Testis (tissue), 3 donors: ENCODE results near the gene PRND. TPM values are rescaled to one million over a fixed set of nuclear protein-coding genes. Genes with fewer than 3 reads are reported as not detected.
"Not testable (repeated sequence)": the region's sequence is repeated elsewhere in the genome, so short reads cannot be mapped to it uniquely, and the experiment has no call there.

Source experiments
- DNase-seq: peaks from one replicate; pipeline ENCODE4 v3.0.0-alpha.2; 2019
- H3K27ac ChIP-seq, 2 donors: fragments of 200-600 bp; sonication (generic); one replicate each; pipeline ENCODE4 v1.5.1; 2019
- H3K27me3 ChIP-seq: fragments of 200-600 bp; sonication (generic); one replicate; pipeline ENCODE4 v1.5.1; 2019
- H3K36me3 ChIP-seq: fragments of 200-600 bp; sonication (generic); one replicate; pipeline ENCODE4 v1.5.1; 2017; ENCODE audit warnings: low read depth; ENCODE audit errors: missing control alignments
- H3K4me1 ChIP-seq: fragments of 200-600 bp; sonication (generic); one replicate; pipeline ENCODE4 v1.5.1; 2019
- H3K4me3 ChIP-seq, 2 donors: fragments of 200-600 bp; sonication (generic); one replicate each; pipeline ENCODE4 v1.5.1; 2017 to 2019
- H3K9me3 ChIP-seq: fragments of 200-600 bp; sonication (generic); one replicate; pipeline ENCODE4 v1.5.1; 2017
- POLR2A ChIP-seq: fragments of 450-650 bp; IDR thresholded peaks from one replicate; pipeline ENCODE4 v1.6.1; 2017; ENCODE audit warnings: antibody characterized with exemption, mild to moderate bottlenecking, moderate library complexity
- WGBS, 2 donors: methylation state at CpG; one replicate each; pipeline ENCODE4 v1.1.5; 2018; 5-methylcytosine and 5-hydroxymethylcytosine counted together
- intact Hi-C: fragments of 100-400 bp; cut with DNase I; formaldehyde crosslinking; loops from one replicate; pipeline ENCODE4 v1.15.1; 2023; ENCODE audit warnings: low total_unique reads
- polyA plus RNA-seq: library from polyadenylated mRNA; stranded (reverse); fragments of 350-450 nt; fragmentation: Illumina TruSeq; extraction: RNeasy Lipid Tissue Mini Kit (QIAGEN cat#74804); gene quantifications from one replicate; pipeline ENCODE4 v1.2.3, GENCODE V29; 2014; ENCODE audit warnings: low read depth, low replicate concordance; ENCODE audit not compliant: insufficient read depth
- total RNA-seq, 2 donors: library from RNA; depleted of rRNA; stranded (reverse); fragments of >200 nt; gene quantifications; one replicate each; pipeline ENCODE4 v1.2.3, GENCODE V29; 2016
- TF ChIP-seq, protein P1 (sequence below), 3 experiments: fragments of 450-650 bp in 2 of 3; fragments of 200-600 bp in 1 of 3; sonication (generic) in 1 of 3; IDR thresholded peaks; one replicate each; pipeline ENCODE4 v1.5.1; 2016 to 2019; ENCODE audit warnings: antibody characterized with exemption in 3 of 3, mild to moderate bottlenecking in 2 of 3, moderate library complexity in 1 of 3

PRND gene
- total and polyA plus RNA-seq, 3 donors from 2014 or later: 147 to 729 (median 431) TPM

DNA sequence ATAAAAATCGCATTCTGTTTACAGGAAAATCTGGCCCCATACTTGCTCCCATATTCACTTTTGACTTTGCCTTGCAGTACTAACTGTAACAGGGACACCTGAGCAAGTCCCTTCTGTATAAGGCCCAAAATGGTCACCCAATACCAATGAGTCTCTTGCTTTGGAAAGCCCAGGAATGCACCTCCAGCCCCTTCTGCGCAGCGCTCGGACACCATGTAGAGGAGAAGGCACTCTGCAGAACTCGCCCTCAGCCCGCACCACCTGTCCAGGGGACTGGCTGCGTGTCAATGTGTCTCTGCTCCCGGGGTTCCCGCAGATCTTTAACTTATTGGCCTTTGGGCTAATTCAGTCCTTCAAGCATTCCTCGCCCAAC is 746 bp upstream of the PRND start:
- peak overlapping the region; percentile 13 to 85 for H3K27ac ChIP-seq
- no peaks in the 10 kb centered on the region for H3K36me3 ChIP-seq
- no peak overlapping the region for H3K4me3 ChIP-seq
- H3K27me3 ChIP-seq: no peaks in the 10 kb centered on the region
- WGBS, 2 donors: 39 to 48% methylated on average over 10 of the region's 10 CpGs
- TF ChIP-seq, protein P1, sequence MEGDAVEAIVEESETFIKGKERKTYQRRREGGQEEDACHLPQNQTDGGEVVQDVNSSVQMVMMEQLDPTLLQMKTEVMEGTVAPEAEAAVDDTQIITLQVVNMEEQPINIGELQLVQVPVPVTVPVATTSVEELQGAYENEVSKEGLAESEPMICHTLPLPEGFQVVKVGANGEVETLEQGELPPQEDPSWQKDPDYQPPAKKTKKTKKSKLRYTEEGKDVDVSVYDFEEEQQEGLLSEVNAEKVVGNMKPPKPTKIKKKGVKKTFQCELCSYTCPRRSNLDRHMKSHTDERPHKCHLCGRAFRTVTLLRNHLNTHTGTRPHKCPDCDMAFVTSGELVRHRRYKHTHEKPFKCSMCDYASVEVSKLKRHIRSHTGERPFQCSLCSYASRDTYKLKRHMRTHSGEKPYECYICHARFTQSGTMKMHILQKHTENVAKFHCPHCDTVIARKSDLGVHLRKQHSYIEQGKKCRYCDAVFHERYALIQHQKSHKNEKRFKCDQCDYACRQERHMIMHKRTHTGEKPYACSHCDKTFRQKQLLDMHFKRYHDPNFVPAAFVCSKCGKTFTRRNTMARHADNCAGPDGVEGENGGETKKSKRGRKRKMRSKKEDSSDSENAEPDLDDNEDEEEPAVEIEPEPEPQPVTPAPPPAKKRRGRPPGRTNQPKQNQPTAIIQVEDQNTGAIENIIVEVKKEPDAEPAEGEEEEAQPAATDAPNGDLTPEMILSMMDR (IDR thresholded peaks at IDR 0.05): no peak
- TF ChIP-seq POLR2A: no peak
- H3K4me1 ChIP-seq: peaks cover 16% of the 10 kb centered on the region
- intact Hi-C loops: loop anchor here (5.0 kb wide), 1 partner anchor 109 kb away; no protein-coding TSS in a partner anchor
- no peak for DNase-seq
- no peaks in the 10 kb centered on the region for H3K9me3 ChIP-seq

DNA sequence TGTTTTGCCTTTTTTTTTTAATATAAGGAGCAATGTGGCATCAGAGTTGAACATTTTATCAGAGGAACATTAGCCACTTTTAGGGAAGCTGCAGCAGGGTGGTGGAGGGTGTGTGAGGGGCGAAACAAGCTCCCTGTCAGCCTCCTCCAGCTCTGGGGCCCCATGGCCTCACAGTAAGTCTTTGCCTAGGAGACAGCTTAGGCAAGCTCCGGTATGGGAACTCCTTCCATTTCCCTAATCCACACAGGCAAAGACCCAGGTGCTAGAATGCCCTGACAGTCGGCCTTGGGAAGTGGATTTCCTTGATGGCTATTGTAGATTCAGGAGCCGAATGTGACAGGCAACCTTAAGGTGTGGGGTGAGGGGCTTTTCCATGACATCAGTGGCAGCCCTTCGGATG is 862 bp downstream of the PRND start:
- TF ChIP-seq, protein P1 (IDR thresholded peaks at IDR 0.05): no peak
- TF ChIP-seq POLR2A: no peak
- DNase-seq: no peak
- peak overlapping the region; percentile 46 to 58 for H3K27ac ChIP-seq
- peak overlapping the region; percentile 10 to 60 for H3K4me3 ChIP-seq
- intact Hi-C loops: loop anchor here (5.0 kb wide), 1 partner anchor 110 kb away; no protein-coding TSS in a partner anchor
- peaks cover 23% of the 10 kb centered on the region for H3K4me1 ChIP-seq
- H3K36me3 ChIP-seq: no peaks in the 10 kb centered on the region
- 75 to 83% methylated on average over 1 to 5 of the region's 5 CpGs for WGBS, 2 donors
- no peaks in the 10 kb centered on the region for H3K27me3 ChIP-seq
- no peaks in the 10 kb centered on the region for H3K9me3 ChIP-seq

DNA sequence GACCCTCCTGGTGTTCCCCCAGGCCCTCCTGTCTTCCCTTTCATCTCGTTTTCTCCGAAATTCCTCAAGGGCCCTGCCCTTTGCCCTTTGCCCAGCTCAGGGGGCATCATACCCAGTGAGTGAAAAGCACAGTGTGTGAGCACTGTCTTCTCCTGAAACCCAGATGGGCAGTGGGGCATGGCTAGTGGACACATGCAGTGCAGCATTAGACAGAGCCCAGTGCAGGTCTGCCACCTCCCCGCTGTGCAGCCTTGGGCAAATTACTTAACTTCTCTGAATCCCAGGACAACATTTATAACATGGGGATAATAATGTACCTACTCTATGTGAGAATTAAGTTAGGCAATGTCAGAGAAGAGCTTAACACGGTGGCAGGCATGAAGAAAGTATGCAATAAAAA is 1.3 kb downstream of the PRND start:
- no peaks in the 10 kb centered on the region for H3K9me3 ChIP-seq
- 54 to 68% methylated on average over 4 of the region's 4 CpGs for WGBS, 2 donors
- H3K4me3 ChIP-seq: peak overlapping the region; percentile 10 to 60
- DNase-seq: no peak
- no peak for TF ChIP-seq POLR2A
- TF ChIP-seq, protein P1 (IDR thresholded peaks at IDR 0.05): no peak
- intact Hi-C loops: loop anchor here (5.0 kb wide), 1 partner anchor 111 kb away; no protein-coding TSS in a partner anchor
- no peaks in the 10 kb centered on the region for H3K27me3 ChIP-seq
- H3K27ac ChIP-seq: peak overlapping the region; percentile 46 to 58
- H3K4me1 ChIP-seq: peaks cover 25% of the 10 kb centered on the region
- H3K36me3 ChIP-seq: no peaks in the 10 kb centered on the region

DNA sequence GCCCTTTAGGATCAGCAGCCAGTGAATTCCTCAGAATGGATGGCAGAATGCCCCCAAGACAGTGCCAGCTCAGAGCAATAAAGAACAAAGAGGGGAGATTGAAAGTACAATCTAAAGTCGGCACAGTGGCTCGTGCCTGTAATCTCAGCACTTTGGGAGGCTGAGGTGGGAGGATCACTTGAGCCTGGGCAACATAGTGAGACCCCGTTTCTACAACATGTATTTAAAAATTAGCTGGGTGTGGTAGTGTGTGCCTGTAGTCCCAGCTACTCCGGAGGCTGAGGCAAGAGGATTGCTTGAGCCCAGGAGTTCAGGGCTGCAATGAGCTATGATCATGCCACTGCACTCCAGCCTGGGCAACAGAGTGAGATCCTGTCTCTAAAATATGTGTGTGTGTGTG is 1.8 kb downstream of the PRND start:
- H3K4me1 ChIP-seq: peaks cover 30% of the 10 kb centered on the region
- H3K27ac ChIP-seq: peak overlapping the region; percentile 45 to 48
- WGBS, 2 donors: 46 to 59% methylated on average over 4 of the region's 4 CpGs
- not testable (repeated sequence) for H3K27me3 ChIP-seq, H3K36me3 ChIP-seq, H3K9me3 ChIP-seq, DNase-seq
- H3K4me3 ChIP-seq: peak overlapping the region; percentile 10 to 60
- intact Hi-C loops: loop anchor here (5.0 kb wide), 1 partner anchor 111 kb away; no protein-coding TSS in a partner anchor

DNA sequence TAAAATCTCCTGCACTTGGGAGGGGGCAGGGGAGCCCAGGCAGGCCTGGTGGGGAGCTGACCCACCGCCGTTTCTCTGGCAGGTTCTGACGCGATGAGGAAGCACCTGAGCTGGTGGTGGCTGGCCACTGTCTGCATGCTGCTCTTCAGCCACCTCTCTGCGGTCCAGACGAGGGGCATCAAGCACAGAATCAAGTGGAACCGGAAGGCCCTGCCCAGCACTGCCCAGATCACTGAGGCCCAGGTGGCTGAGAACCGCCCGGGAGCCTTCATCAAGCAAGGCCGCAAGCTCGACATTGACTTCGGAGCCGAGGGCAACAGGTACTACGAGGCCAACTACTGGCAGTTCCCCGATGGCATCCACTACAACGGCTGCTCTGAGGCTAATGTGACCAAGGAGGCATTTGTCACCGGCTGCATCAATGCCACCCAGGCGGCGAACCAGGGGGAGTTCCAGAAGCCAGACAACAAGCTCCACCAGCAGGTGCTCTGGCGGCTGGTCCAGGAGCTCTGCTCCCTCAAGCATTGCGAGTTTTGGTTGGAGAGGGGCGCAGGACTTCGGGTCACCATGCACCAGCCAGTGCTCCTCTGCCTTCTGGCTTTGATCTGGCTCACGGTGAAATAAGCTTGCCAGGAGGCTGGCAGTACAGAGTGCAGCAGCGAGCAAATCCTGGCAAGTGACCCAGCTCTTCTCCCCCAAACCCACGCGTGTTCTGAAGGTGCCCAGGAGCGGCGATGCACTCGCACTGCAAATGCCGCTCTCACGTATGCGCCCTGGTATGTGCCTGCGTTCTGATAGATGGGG is 3.0 kb downstream of the PRND start:
- Histone ChIP-seq H3K4me1 (peaks cover 29% of the 10 kb centered on the region), H3K27me3 (no peaks in the 10 kb centered on the region), H3K36me3 (no peaks in the 10 kb centered on the region), H3K4me3 (peak overlapping the region in 1 of 2 donors; percentile 60), H3K9me3 (no peaks in the 10 kb centered on the region), H3K27ac (peak overlapping the region in 1 of 2 donors; percentile 48)
- no peak for DNase-seq
- WGBS, 2 donors: 50 to 70% methylated on average over 2 to 34 of the region's 34 CpGs
- TF ChIP-seq POLR2A: no peak
- TF ChIP-seq, protein P1 (IDR thresholded peaks at IDR 0.05): no peak
- intact Hi-C loops: loop anchor here (5.0 kb wide), 1 partner anchor 112 kb away; no protein-coding TSS in a partner anchor
